Rectal smooth muscle tissue (tissue), 1 donor: Measurements from ENCODE around the gene KL.

Experiments
- H3K27ac ChIP-seq: one replicate; pipeline ENCODE4 v1.7.0; 2013; ENCODE audit warnings: low read depth, low read length, inconsistent platforms
- H3K27me3 ChIP-seq: one replicate; pipeline ENCODE4 v1.7.0; 2013; ENCODE audit warnings: low read length; ENCODE audit not compliant: control insufficient read depth, insufficient read depth
- H3K36me3 ChIP-seq: one replicate; pipeline ENCODE4 v1.7.0; 2013; ENCODE audit warnings: low read length; ENCODE audit not compliant: control insufficient read depth, insufficient read depth
- H3K4me1 ChIP-seq: one replicate; pipeline ENCODE4 v1.7.0; 2013; ENCODE audit warnings: low read length; ENCODE audit not compliant: control insufficient read depth, insufficient read depth
- H3K4me3 ChIP-seq: one replicate; pipeline ENCODE4 v1.7.0; 2013; ENCODE audit warnings: low read length
- H3K9ac ChIP-seq: one replicate; pipeline ENCODE4 v1.7.0; 2013; ENCODE audit warnings: low read length

The KL gene

DNA sequence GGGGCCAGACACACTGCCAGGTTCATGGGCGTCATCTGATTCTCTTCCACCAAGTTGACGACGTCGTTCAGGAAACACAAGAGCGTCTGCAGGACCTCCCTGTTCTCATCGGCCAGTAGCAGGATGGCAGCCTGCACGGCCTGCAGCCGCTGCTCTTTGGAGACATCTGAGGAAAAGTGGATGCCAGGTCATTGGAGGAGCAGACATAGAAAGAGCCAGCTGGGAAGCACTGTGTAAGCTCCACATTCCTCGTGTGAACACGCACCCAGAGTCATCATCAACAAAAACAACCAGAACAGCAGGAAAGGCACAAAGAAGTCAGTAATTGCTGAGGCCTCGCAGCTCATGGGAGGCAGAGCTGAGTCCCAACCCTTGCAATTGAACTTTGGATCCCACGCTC lies 96.5 kb downstream of the KL start:
- H3K27ac ChIP-seq: peak overlapping the region; percentile 81
- no peaks in the 10 kb centered on the region for H3K27me3 ChIP-seq
- H3K4me3 ChIP-seq: no peak overlapping the region
- peaks cover 22% of the 10 kb centered on the region for H3K36me3 ChIP-seq
- peaks cover 64% of the 10 kb centered on the region for H3K4me1 ChIP-seq
- no peak overlapping the region for H3K9ac ChIP-seq

DNA sequence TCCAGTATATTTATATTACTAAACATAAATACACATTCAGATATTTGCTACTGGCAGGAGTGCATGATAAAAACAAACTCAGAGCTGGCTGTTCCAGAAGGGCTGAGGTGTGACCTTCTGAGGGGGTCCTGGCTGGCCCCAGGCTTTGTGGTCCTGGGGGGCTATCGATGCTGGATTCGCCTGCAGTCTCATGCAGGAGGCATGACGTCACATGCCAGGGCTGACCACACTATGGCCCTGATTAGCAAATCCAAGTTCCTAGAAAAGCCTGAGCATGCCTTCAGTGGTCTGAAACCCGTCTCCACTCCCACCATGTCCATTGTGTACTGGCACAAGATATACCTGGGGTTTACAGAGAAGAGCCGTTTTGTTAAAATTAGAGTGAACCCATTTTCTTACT lies 97.9 kb downstream of the KL start:
- no peaks in the 10 kb centered on the region for H3K27me3 ChIP-seq
- no peak overlapping the region for H3K9ac ChIP-seq
- H3K4me3 ChIP-seq: no peak overlapping the region
- H3K27ac ChIP-seq: peak overlapping the region; percentile 62
- peaks cover 18% of the 10 kb centered on the region for H3K36me3 ChIP-seq
- H3K4me1 ChIP-seq: peaks cover 51% of the 10 kb centered on the region

DNA sequence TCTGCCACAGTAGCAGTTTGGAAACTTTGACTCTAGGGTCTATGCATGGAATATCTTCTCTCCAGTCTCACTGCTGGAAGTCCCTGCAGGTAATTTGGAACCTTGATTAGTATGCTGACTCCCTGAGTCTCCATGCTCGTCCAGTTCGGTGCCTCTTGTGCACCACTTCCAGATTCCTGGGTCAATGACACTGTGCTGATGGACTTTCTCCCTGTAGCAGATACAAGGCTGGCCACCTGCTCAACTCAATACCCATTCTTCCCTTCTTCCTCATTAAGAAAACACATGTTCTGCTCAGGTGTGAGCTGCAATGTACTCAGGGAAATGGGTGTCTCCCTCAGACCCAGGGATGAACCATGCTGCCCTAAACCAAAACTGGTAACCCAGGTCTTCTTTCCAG lies 99.1 kb downstream of the KL start:
- H3K4me1 ChIP-seq: peaks cover 48% of the 10 kb centered on the region

More for the DNA sequence above, 99.1 kb downstream of the KL start:
- Histone ChIP-seq H3K36me3 (peaks cover 15% of the 10 kb centered on the region), H3K27me3 (no peaks in the 10 kb centered on the region), H3K27ac (peak overlapping the region; percentile 27), H3K4me3 (no peak overlapping the region), H3K9ac (no peak overlapping the region)
